Activated naive CD8-positive, alpha-beta T cell treated with anti-CD3 and anti-CD28 coated beads, Interleukin-2, amount 10 ng/mL, durations not matched to agents 7 days and 5 days (primary cell): ENCODE data around the gene SURF6. TPM values are rescaled to one million over a fixed set of nuclear protein-coding genes. Genes with fewer than 3 reads are reported as not detected.

Source experiments
- ATAC-seq: fragments of 150-1000 bp; cut with Tn5 transposase; one replicate; pipeline ENCODE4 v1.10.0; 2021; ENCODE audit warnings: low read depth, moderate library complexity
- POLR2A ChIA-PET: fragments of 350-600 bp; sonication (Branson Sonifier 250); formaldehyde crosslinking; loops from one replicate; lab custom pipeline; 2021; ENCODE audit warnings: antibody characterized with exemption; lab: Charles Lee
- DNase-seq: peaks from one replicate; pipeline ENCODE4 v3.0.0; 2021
- H3K27ac Mint-ChIP-seq: one replicate; pipeline ENCODE4 v1.8.0; 2022; ENCODE audit warnings: mild to moderate bottlenecking, mixed read lengths
- H3K27me3 Mint-ChIP-seq: one replicate; pipeline ENCODE4 v1.8.0; 2022; ENCODE audit warnings: mild to moderate bottlenecking, moderate library complexity, mixed read lengths
- H3K36me3 Mint-ChIP-seq: one replicate; pipeline ENCODE4 v1.8.0; 2021; ENCODE audit warnings: mild to moderate bottlenecking, mixed read lengths
- H3K4me1 Mint-ChIP-seq: one replicate; pipeline ENCODE4 v1.8.0; 2021; ENCODE audit warnings: mixed read lengths
- H3K4me3 Mint-ChIP-seq: one replicate; pipeline ENCODE4 v1.8.0; 2022; ENCODE audit warnings: mild to moderate bottlenecking, moderate library complexity, mixed read lengths
- H3K9me3 Mint-ChIP-seq: one replicate; pipeline ENCODE4 v1.8.0; 2021; ENCODE audit warnings: mixed read lengths
- total RNA-seq, 2 experiments: library from RNA; stranded (reverse); gene quantifications; one replicate each; pipeline ENCODE4 v1.2.3, GENCODE V29; 2021

The SURF6 gene
- total RNA-seq, 2 experiments from 2014 or later, result 20.5 to 21.0 TPM

DNA sequence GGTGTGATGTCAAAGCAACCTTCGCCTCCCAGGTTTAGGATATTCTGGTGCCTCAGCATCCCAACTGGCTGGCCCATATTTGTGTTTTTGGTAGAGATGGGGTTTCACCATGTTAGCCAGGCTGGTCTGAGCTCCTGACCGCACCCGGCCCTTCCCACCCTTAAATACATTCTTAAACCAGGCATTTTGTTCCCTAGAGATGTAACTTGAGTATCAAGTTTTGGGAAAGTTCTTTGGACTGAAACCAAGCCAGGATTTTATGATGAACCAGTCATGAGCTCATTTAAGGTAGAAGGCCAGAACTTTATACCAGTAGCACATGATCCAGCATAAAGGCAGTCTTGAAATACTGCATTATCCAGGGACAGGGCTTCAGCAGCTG lies 15.5 kb upstream of the SURF6 start:
- H3K36me3 Mint-ChIP-seq, result peaks cover 35% of the 10 kb centered on the region
- no peaks in the 10 kb centered on the region for H3K27me3 Mint-ChIP-seq
- H3K27ac Mint-ChIP-seq, result no peak overlapping the region
- peaks cover 29% of the 10 kb centered on the region for H3K4me1 Mint-ChIP-seq
- DNase-seq (no peak), ATAC-seq (no peak)
- no peak overlapping the region for H3K4me3 Mint-ChIP-seq
- no peaks in the 10 kb centered on the region for H3K9me3 Mint-ChIP-seq
- POLR2A ChIA-PET, result interaction anchor here (6.5 kb wide), 1 partner anchor 21 kb away, joined by 147 read pairs; no protein-coding TSS in a partner anchor

DNA sequence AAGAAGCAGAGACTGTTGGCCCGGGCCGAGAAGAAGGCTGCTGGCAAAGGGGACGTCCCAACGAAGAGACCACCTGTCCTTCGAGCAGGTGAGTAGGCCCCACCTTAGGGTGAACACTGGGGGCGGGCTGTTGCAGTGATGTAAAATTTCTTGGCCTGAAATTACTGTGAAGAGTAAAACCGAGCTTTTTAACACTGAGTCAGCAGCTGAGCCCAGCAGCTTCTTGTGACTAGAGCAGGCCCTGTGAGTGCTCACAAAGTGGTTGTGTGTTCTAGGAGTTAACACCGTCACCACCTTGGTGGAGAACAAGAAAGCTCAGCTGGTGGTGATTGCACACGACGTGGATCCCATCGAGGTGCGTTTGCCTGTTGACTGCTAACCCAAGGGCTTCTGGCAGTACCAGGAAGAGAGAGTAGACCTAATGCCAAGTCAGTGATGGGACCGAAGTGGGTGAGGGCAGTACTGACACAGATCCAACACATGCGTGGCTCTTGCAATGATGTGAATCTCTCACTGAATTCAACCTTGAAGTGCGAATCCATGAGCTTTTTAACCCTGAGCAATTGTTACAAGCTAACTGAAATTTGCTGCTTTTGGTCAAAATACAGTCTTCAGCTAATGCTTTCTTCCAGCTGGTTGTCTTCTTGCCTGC lies 14.1 kb upstream of the SURF6 start:
- H3K36me3 Mint-ChIP-seq, result peaks cover 40% of the 10 kb centered on the region

DNA sequence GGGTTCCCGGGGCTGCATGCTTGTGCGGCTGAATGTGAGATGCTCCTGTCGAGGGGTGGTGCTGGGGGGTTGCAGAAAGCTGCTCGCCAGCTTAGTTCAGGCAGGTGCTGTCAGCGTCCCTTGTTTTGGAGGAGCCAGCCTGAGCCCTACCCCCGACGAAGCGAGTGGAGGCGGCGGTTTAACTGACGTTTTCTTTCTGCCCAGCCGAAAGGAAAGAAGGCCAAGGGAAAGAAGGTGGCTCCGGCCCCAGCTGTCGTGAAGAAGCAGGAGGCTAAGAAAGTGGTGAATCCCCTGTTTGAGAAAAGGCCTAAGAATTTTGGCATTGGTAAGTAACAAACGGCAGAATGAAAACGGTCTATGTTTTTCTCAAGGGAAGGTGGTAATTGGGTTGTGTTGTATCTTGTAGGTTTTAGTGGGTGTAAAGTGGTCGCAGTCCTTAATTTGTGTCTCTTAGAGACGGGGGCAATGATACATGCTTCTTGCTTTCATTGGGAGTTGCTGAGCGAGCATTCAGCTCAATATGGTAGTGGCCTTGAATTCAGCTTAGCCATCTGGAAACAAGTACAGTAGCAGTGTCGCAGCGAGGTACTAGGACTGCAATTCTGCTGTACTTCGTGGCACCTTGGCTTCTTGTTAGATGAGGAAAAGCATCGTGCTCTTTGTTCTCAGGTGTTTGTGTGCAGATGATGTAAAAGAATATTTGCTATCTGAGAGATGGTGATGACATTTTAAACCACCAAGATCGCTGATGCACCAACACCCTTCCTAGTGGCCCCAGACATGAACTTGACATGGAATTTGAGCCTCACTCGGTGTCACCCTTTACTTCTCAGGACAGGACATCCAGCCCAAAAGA lies 13.0 kb upstream of the SURF6 start:
- POLR2A ChIA-PET, result interaction anchor here (0.7 to 6.5 kb wide), 11 partner anchors 8 to 334 kb away, joined by 3 to 147 read pairs (median 6); partner anchors contain the start of genes STKLD1, SURF1, SURF2 and SURF6
- Mint-ChIP-seq H3K9me3 (no peaks in the 10 kb centered on the region), H3K27me3 (no peaks in the 10 kb centered on the region), H3K27ac (peak overlapping the region; percentile 99), H3K36me3 (peaks cover 40% of the 10 kb centered on the region), H3K4me1 (peaks cover 33% of the 10 kb centered on the region), H3K4me3 (peak overlapping the region; percentile 100)
- DNase-seq, result no peak
- ATAC-seq, result peak; percentile 5

More for the DNA sequence above, 14.1 kb upstream of the SURF6 start:
- H3K27ac Mint-ChIP-seq, result no peak overlapping the region
- H3K4me1 Mint-ChIP-seq, result peaks cover 34% of the 10 kb centered on the region
- no peaks in the 10 kb centered on the region for H3K9me3 Mint-ChIP-seq
- DNase-seq, result no peak
- ATAC-seq, result no peak
- no peak overlapping the region for H3K4me3 Mint-ChIP-seq
- POLR2A ChIA-PET, result interaction anchor here (1.1 to 6.5 kb wide), 2 partner anchors 10 to 22 kb away, joined by 3 to 147 read pairs; no protein-coding TSS in a partner anchor
- H3K27me3 Mint-ChIP-seq, result no peaks in the 10 kb centered on the region

DNA sequence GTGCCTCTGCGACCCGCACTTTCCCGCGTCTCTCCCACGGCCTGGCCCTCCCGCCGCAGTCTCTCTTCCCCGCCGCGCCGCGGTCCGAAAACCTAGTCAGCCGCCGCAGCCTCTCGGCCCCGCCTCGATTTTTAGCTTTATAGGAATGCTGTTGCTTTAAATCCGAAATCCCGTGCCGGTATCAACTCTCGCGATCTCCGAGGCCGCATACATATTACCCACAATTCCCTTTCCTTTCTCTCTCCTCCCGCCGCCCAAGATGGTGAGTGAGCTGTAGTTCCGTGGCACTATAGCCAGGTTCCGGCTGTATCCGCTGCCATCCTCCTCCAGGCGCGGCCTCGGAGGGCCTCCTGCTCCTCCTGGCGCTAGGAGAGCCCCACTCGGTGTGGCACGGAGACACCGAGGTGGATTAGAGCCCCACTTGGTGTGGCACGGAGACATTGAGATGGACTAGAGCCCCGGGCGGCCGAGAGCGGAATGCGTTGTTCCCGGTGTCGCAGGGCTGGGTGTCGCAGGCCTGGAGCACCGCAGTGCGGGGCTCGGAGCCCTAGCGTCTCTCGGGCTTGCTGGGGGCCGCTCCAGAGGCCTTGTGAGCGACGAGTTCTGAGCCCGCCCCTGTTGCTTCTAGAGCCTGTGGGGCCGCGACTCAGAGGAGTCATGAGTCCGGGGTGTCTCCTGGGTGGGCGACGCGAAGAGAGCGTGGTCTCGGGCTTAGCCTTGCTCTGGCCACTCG lies 12.2 kb upstream of the SURF6 start, which contains the start of the genes MED22 and RPL7A:
Gene MED22 (minus strand): TSS at position 147 of the 733 bp plus-strand sequence. CDS start 1,469 bp downstream, outside the sequence.
Gene RPL7A (plus strand): TSS at position 234 of the 733 bp plus-strand sequence. CDS start 26 bp downstream, at position 260.
- Mint-ChIP-seq H3K27ac (peak within 1 kb of the TSS; percentile 99), H3K4me3 (peak within 1 kb of the TSS; percentile 100), H3K9me3 (no peaks in the 10 kb centered on the region), H3K4me1 (peaks cover 30% of the 10 kb centered on the region), H3K36me3 (peaks cover 39% of the 10 kb centered on the region), H3K27me3 (no peaks in the 10 kb centered on the region)
- DNase-seq (peak; percentile 87), ATAC-seq (peak; percentile 78)
- POLR2A ChIA-PET, result interaction anchor here (0.7 to 6.5 kb wide), 15 partner anchors 8 to 335 kb away, joined by 3 to 147 read pairs (median 5); partner anchors contain the start of genes STKLD1, SURF1, SURF2 and SURF6

DNA sequence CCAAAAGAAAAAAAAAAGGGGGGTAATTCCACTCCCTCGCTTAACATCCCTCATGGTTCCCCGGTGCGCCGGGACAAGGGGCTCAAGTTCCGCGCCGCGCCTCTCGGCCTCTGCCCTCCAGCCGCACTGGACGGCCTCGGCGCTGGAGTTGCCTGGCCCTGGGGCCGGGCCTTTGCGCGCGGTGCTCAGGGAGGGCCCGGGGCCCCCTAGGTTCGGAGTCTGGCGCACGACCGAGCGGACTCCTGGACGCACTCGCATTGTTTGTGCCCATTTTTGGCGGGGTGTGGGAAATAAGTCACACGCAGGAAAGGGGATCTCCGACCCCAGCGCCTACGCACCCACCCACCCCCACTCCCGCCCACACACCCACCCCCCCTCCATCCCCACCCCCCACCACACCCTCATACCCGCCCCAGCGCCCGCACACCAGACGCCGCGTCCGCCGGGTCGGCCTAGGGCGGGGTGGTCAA lies 11.6 kb upstream of the SURF6 start:
- Mint-ChIP-seq H3K27ac (peak overlapping the region; percentile 99), H3K27me3 (no peaks in the 10 kb centered on the region), H3K9me3 (no peaks in the 10 kb centered on the region), H3K4me3 (peak overlapping the region; percentile 100), H3K36me3 (peaks cover 37% of the 10 kb centered on the region), H3K4me1 (peaks cover 30% of the 10 kb centered on the region)
- POLR2A ChIA-PET, result interaction anchor here (0.8 to 6.5 kb wide), 14 partner anchors 8 to 336 kb away, joined by 3 to 147 read pairs (median 5); partner anchors contain the start of genes STKLD1, SURF1, SURF2 and SURF6
- DNase-seq, result peak; percentile 73
- peak; percentile 37 for ATAC-seq

DNA sequence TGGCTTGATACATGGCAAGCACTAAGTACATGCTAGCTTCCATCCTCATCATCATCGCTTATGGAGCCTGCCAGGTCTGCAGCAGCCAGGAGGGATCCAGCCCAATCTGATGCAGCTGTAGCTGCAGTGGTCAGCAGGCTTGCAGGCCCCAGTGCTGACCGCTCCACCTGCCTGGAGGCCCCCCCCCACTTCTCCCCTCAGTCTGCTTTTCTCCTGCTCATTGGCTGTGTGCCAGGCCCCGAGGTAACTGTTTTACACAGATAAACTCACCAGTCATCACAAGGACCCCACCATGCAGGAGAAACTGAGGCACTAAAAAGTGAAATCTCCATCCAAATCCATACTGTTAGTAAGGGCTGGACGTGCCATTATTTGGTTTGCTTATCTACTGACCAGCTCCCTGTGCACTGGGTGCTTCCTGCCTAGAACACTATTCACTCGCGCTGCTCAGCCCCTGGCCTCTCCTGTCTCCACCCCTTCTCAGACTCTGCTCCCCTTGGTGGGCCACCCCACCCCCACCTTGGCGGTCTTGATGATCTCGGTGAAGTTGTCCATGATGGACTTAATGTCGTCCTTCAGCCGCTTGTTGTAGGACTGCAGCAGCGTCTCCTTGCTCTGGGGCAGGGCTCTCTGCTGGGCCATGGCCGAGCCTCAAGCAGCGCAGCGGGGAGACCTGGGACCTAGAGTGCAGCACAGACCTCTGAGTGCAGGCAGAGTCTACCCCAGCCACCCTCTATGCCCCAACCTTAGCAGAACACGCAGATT lies 10.2 kb upstream of the SURF6 start:
- POLR2A ChIA-PET, result interaction anchor here (2.8 to 6.5 kb wide), 2 partner anchors 10 to 26 kb away, joined by 30 to 147 read pairs; partner anchors contain the start of genes SURF1 and SURF2
- DNase-seq, result no peak
- H3K9me3 Mint-ChIP-seq, result no peaks in the 10 kb centered on the region
- peaks cover 34% of the 10 kb centered on the region for H3K4me1 Mint-ChIP-seq
- peaks cover 32% of the 10 kb centered on the region for H3K36me3 Mint-ChIP-seq
- H3K27me3 Mint-ChIP-seq, result no peaks in the 10 kb centered on the region
- H3K27ac Mint-ChIP-seq, result peak overlapping the region; percentile 85
- H3K4me3 Mint-ChIP-seq, result peak overlapping the region; percentile 99
- no peak for ATAC-seq

DNA sequence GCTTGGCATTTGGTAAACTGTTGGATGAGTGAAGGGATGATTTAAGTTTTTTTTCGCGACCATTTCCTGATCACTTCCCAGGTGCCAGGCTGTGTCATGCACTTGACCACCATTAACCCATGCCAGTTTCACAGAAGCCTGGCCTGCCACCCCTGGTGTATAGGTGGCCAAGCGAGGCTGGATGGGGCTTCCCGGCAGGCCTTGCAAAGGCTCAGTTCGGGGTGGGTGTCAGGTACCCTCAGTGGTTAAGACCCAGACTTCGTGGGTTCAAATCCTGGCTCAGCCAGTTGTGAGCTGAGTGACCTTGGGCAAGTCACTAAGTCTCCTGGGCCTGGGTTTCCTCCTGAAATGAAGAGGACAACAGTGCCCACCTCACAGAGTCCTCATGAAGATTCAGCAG lies 9.6 kb upstream of the SURF6 start:
- Mint-ChIP-seq H3K27me3 (no peaks in the 10 kb centered on the region), H3K9me3 (no peaks in the 10 kb centered on the region), H3K4me3 (no peak overlapping the region), H3K4me1 (peaks cover 37% of the 10 kb centered on the region), H3K27ac (no peak overlapping the region), H3K36me3 (peaks cover 30% of the 10 kb centered on the region)
- ATAC-seq, result no peak
- POLR2A ChIA-PET, result interaction anchor here (1.1 kb wide), 1 partner anchor 29 kb away, joined by 4 read pairs; no protein-coding TSS in a partner anchor
- DNase-seq, result no peak

DNA sequence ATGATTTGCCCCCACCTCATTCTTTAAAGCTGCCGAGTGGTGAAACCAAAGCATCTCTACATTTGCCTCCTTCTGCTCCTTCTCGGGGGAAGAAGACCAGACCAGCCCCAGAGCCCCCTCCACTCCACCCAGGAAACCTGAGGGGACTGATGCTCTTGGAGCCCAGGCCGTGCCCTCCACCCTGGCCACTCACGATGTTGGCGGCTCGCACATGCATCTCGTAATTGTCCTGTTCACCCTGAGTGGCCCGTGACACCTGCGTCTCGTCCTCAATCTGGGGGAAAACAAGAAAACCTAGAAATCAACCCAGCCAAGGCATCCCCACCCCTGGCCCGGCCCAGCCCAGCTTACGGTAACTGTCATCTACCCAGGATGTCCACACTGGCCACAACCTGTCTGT lies 9.0 kb upstream of the SURF6 start:
- Mint-ChIP-seq H3K9me3 (no peaks in the 10 kb centered on the region), H3K4me1 (peaks cover 38% of the 10 kb centered on the region), H3K27me3 (no peaks in the 10 kb centered on the region), H3K36me3 (peaks cover 32% of the 10 kb centered on the region), H3K4me3 (no peak overlapping the region), H3K27ac (no peak overlapping the region)
- POLR2A ChIA-PET, result interaction anchor here (1.1 kb wide), 1 partner anchor 30 kb away, joined by 4 read pairs; no protein-coding TSS in a partner anchor
- ATAC-seq, result no peak
- no peak for DNase-seq

DNA sequence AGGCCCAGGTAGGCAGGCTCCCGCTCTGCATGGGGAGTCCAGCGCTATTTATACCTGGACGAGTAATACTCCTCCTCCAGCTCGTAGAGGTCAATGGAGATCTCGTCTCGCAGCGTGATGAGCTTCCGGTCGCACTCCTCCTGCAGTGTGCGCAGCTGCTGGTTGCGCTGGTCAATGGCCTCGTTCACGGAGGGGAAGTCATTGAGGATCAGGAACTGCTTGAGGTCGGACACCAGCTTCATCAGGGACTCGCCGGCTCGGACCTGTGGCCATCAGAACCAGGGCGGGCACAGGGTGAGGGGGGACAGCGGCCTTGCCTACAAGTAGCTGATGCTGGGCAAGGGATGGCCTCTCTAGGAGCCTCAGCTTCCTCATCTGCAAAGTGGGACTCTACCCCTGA lies 8.1 kb upstream of the SURF6 start:
- Mint-ChIP-seq H3K9me3 (no peaks in the 10 kb centered on the region), H3K36me3 (peaks cover 32% of the 10 kb centered on the region), H3K4me1 (peaks cover 37% of the 10 kb centered on the region), H3K27ac (no peak overlapping the region), H3K4me3 (no peak overlapping the region), H3K27me3 (no peaks in the 10 kb centered on the region)
- DNase-seq (no peak), ATAC-seq (no peak)
- POLR2A ChIA-PET, result no interaction called here

DNA sequence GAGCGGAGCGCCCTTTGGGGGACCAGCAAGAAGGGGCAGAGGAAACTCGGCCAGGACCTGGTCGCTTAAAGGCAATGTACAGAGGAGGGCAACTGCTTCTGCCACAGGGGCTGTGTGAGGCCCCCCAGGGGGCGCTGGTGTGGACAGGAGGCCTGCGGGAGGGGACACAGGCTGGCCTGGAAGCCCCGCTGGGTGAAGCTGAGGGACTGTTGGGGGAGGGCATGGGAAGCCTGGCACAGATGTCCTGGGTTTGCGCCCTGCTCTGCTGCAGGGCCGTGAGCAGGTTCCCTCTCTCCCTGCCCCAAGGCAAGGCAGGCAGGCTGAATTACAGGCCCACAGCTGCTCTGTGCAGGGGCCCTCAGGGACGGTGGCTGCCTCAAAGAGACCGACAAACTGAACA lies 6.6 kb upstream of the SURF6 start:
- Mint-ChIP-seq H3K27me3 (no peaks in the 10 kb centered on the region), H3K9me3 (no peaks in the 10 kb centered on the region), H3K27ac (no peak overlapping the region), H3K36me3 (peaks cover 30% of the 10 kb centered on the region), H3K4me3 (no peak overlapping the region), H3K4me1 (peaks cover 34% of the 10 kb centered on the region)
- ATAC-seq (no peak), DNase-seq (no peak)
- POLR2A ChIA-PET, result interaction anchor here (1.4 to 1.6 kb wide), 2 partner anchors 13 to 32 kb away, joined by 4 to 6 read pairs; partner anchors contain the start of genes SURF1 and SURF2

DNA sequence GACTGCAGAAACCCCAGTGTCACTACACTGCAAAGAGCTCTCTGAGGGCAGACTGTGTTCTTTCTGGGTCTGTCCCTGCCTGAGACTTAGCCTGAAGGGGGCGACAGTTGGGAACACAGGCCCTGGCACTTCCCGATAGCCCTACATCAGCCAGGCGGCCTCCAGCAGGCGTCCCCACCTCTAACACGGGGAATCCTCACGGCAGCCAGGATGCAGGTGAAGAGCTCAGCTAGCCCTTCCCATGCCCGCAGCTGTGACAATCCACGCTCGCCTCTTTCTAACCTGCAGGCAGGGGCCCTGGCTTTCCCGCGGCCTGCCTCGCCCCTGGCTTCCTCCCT lies 6.0 kb upstream of the SURF6 start:
- DNase-seq (no peak), ATAC-seq (no peak)
- peaks cover 29% of the 10 kb centered on the region for H3K36me3 Mint-ChIP-seq
- peak overlapping the region; percentile 61 for H3K27ac Mint-ChIP-seq
- H3K9me3 Mint-ChIP-seq, result no peaks in the 10 kb centered on the region
- H3K4me1 Mint-ChIP-seq, result peaks cover 32% of the 10 kb centered on the region
- no peaks in the 10 kb centered on the region for H3K27me3 Mint-ChIP-seq
- no peak overlapping the region for H3K4me3 Mint-ChIP-seq
- POLR2A ChIA-PET, result interaction anchor here (0.9 to 1.6 kb wide), 3 partner anchors 14 to 33 kb away, joined by 4 to 6 read pairs (median 5); partner anchors contain the start of genes SURF1 and SURF2
